Aorta (tissue), 5 donors: Measurements from ENCODE around the gene CNDP1. TPM values are rescaled to one million over a fixed set of nuclear protein-coding genes. Genes with fewer than 3 reads are reported as not detected.

Experiments used
- ATAC-seq: fragments of 200-7000 bp; cut with Tn5 transposase; one replicate; pipeline ENCODE4 v1.9.1; 2022; ENCODE audit warnings: moderate library complexity; ENCODE audit not compliant: low FRiP score
- DNase-seq, 2 donors: peaks; one replicate each; pipeline ENCODE4 v3.0.0-alpha.2; 2020
- H3K27ac ChIP-seq, 2 donors: one replicate each; pipeline ENCODE4 v1.5.1; 2013; ENCODE audit warnings: low read length in 2 of 2, mild to moderate bottlenecking in 2 of 2, moderate library complexity in 2 of 2, control low read depth in 1 of 2, inconsistent platforms in 1 of 2, low read depth in 1 of 2
- H3K27me3 ChIP-seq, 2 donors: one replicate each; pipeline ENCODE4 v1.6.1; 2013; ENCODE audit warnings: control low read depth in 1 of 2, low read length in 1 of 2, mild to moderate bottlenecking in 1 of 2, moderate library complexity in 1 of 2; ENCODE audit not compliant: insufficient read depth in 2 of 2, control insufficient read depth in 1 of 2
- H3K36me3 ChIP-seq, 2 donors: one replicate each; pipeline ENCODE4 v1.6.1; 2013; ENCODE audit warnings: control low read depth in 1 of 2, low read length in 1 of 2, mild to moderate bottlenecking in 1 of 2; ENCODE audit not compliant: insufficient read depth in 2 of 2, control insufficient read depth in 1 of 2
- H3K4me1 ChIP-seq, 2 donors: one replicate each; pipeline ENCODE4 v1.6.1; 2013; ENCODE audit warnings: low read length in 2 of 2, control low read depth in 1 of 2, mild to moderate bottlenecking in 1 of 2, moderate library complexity in 1 of 2; ENCODE audit not compliant: insufficient read depth in 2 of 2, control insufficient read depth in 1 of 2
- H3K4me3 ChIP-seq, 2 donors: one replicate each; pipeline ENCODE4 v1.5.1; 2013; ENCODE audit warnings: low read length in 2 of 2, control low read depth in 1 of 2, mild to moderate bottlenecking in 1 of 2
- H3K9me3 ChIP-seq: one replicate; pipeline ENCODE4 v1.6.1; 2013; ENCODE audit warnings: mild to moderate bottlenecking, low read length; ENCODE audit not compliant: control insufficient read depth
- WGBS, 2 donors: extraction: QIAGEN DNeasy Blood & Tissue Kit; methylation state at CpG; one replicate each; pipeline ENCODE4 v1.1.7; 2013; 5-methylcytosine and 5-hydroxymethylcytosine counted together
- intact Hi-C, 2 donors: fragments of 100-400 bp; cut with DNase I; formaldehyde crosslinking; loops; one replicate each; pipeline versions ENCODE4 v1.14.2 to v1.15.0; 2022
- long read RNA-seq, 2 donors: library from polyadenylated mRNA; unstranded; transcript quantifications; one replicate each; pipeline ENCODE4 v2.0.0, GENCODE V29; 2020 to 2021
- polyA plus RNA-seq, 2 donors: library from polyadenylated mRNA; stranded (reverse); fragments of 200-250 nt; gene quantifications; one replicate each; pipeline ENCODE4 v1.2.3, GENCODE V29; 2013
- total RNA-seq, 2 donors: library from RNA; stranded (reverse); fragmentation: NEBNext Ultra II Directional; extraction: Animal tissue kit (Norgen Biotek cat#: 25700); gene quantifications; one replicate each; pipeline ENCODE4 v1.2.1, GENCODE V29; 2021
- donor health status: healthy with polysubstance abuse.
- donor health status: Bipolar disorder and iron deficiency.
- donor health status: DM: no; HTN: no; CAD: no.
- donor health status: DM: no; HTN: no; CAD: no.
- donor health status: DM: yes; HTN: yes; CAD: no.

Gene CNDP1, protein sequence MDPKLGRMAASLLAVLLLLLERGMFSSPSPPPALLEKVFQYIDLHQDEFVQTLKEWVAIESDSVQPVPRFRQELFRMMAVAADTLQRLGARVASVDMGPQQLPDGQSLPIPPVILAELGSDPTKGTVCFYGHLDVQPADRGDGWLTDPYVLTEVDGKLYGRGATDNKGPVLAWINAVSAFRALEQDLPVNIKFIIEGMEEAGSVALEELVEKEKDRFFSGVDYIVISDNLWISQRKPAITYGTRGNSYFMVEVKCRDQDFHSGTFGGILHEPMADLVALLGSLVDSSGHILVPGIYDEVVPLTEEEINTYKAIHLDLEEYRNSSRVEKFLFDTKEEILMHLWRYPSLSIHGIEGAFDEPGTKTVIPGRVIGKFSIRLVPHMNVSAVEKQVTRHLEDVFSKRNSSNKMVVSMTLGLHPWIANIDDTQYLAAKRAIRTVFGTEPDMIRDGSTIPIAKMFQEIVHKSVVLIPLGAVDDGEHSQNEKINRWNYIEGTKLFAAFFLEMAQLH
- under 1 TPM in 1 of 2 donors, not detected in 1; 0.49 TPM for total RNA-seq
- polyA plus RNA-seq = 1 to 10 TPM in 1 of 2 donors, not detected in 1; 5.4 TPM
- long read RNA-seq, donor 1, partial matches to known transcripts = 0 of 2 reads
- long read RNA-seq, donor 1, other reads (novel, unspliced or antisense) = 2 of 2 reads
- long read RNA-seq, donor 2 = 0 reads

DNA sequence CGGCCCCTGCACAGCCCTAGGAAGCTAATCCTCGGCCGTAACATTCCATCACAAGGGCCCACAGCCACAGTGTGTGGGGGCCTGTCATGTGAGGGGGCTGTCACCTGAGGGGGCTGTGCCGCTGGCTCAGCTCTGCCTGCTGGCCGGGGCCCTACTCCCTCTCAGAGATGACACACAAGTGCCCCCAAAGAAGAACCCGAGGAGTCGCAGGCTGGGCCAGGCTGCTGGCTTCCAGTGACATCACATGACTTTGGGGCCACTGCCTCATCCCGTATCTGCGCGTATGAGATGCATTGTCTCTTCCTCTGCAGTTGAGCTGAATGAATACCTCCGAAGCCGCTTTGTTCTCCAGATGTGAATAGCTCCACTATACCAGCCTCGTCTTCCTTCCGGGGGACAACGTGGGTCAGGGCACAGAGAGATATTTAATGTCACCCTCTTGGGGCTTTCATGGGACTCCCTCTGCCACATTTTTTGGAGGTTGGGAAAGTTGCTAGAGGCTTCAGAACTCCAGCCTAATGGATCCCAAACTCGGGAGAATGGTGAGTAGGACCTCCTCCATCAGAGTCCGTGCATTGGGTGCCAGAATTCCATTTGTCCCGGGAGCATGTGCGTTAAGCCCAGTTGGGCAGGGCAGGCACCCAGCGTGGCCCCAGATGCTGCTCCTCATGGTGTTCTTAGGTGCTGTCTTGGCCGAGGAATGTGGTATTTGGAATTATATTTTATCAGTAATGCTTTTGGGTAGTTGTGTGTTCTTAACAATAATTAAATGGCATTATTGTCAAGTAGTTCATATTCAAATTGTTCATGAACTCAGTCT is at the start of gene CNDP1:
Gene CNDP1, plus strand, starts transcription at position 351 of the 820 bp plus-strand sequence. Its CDS starts 168 bp downstream, at position 519.
- Histone ChIP-seq H3K4me3 (no peak within 1 kb of the TSS), H3K4me1 (no peaks in the 10 kb centered on the region), H3K9me3 (no peaks in the 10 kb centered on the region), H3K36me3 (no peaks in the 10 kb centered on the region), H3K27ac (no peak within 1 kb of the TSS), H3K27me3 (no peaks in the 10 kb centered on the region)
- 81 to 84% methylated on average over 21 of the region's 21 CpGs for WGBS, 2 donors
- intact Hi-C loops = no loop called here
- no peak for DNase-seq
- no peak for ATAC-seq

DNA sequence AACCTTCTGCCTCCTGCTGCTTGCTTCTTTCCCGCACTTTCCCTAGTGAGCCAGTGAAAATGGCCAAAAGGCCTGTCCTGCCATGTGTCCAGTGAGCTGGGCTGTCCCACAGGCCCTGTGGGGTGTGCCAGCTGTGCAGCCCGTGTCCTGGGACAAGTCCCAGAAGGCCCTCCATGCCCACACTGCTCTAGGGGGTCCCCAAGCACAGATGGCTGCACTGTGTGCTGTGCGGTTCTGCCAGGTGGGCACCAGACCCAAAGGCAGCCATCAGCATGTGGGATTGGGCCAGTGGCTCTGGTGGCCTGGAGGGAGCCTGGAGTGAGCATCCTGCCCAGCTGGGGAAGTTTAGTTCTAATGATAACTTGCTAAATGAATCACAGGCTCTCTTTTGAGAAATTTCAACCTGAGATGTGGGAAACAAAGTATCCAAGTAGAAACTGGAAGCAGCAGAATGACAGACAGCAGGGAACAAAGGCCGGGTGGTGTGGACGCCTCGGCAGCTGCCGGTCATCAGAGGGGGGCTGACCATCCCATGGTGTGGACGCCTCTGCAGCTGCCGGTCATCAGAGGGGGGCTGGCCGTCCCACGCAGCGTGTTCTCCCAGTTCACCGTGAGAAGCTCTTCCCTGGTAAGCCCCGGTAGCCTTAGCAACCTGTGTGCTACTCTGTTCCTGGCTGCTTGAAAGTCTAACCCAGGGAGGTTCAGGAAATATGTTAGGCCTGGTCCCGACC is 48.0 kb upstream of the CNDP1 start:
- no peak for ATAC-seq
- no peak overlapping the region for H3K4me3 ChIP-seq
- no peak for DNase-seq
- H3K27me3 ChIP-seq = no peaks in the 10 kb centered on the region
- no peak overlapping the region for H3K27ac ChIP-seq
- intact Hi-C loops = no loop called here
- H3K9me3 ChIP-seq = no peaks in the 10 kb centered on the region
- no peaks in the 10 kb centered on the region for H3K4me1 ChIP-seq
- H3K36me3 ChIP-seq = no peaks in the 10 kb centered on the region
- WGBS, 2 donors = 84 to 85% methylated on average over 15 of the region's 15 CpGs

GRCh38 chr18:74488354-74488753 is 45.9 kb upstream of the CNDP1 start:
- intact Hi-C loops = no loop called here
- H3K27me3 ChIP-seq = no peaks in the 10 kb centered on the region
- no peaks in the 10 kb centered on the region for H3K9me3 ChIP-seq
- no peak overlapping the region for H3K27ac ChIP-seq
- no peaks in the 10 kb centered on the region for H3K4me1 ChIP-seq
- H3K4me3 ChIP-seq = no peak overlapping the region
- ATAC-seq (no peak), DNase-seq (no peak)
- H3K36me3 ChIP-seq = no peaks in the 10 kb centered on the region
- WGBS, 2 donors = 96 to 98% methylated on average over 8 of the region's 8 CpGs

- 93 to 95% methylated on average over 8 of the region's 8 CpGs for WGBS, 2 donors
- ATAC-seq = no peak
- no peak overlapping the region for H3K4me3 ChIP-seq
Measured at GRCh38 chr18:74488864-74489263, 45.4 kb upstream of the CNDP1 start.

DNA sequence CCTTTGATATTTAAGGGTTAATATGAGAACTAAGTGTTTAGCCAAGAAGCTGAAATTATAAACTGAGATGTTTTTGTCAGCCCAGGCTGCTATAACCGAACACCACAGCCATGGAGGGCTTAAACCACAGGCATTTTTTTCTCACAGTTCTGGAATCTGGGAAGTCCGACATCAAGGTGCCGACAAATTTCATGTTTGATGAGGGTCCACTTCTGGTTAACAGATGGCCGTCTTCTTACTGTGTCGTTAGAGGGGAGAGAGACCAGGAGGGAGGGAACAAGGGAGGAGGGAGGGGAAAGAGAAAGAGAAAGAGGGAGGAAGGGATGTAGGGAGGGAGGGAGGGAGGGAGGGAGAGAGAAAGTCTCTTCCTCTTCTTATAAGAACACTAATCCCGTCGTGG is 44.6 kb upstream of the CNDP1 start:
- no peaks in the 10 kb centered on the region for H3K9me3 ChIP-seq
- no peaks in the 10 kb centered on the region for H3K36me3 ChIP-seq
- no peak for ATAC-seq
- no peaks in the 10 kb centered on the region for H3K27me3 ChIP-seq
- H3K27ac ChIP-seq = no peak overlapping the region
- 36 to 41% methylated on average over 7 of the region's 7 CpGs for WGBS, 2 donors
- intact Hi-C loops = loop anchor here in 1 of 2 donors (5.0 to 10.0 kb wide), 3 partner anchors 137 to 345 kb away; partner anchors contain the start of genes FBXO15 and TIMM21
- no peak for DNase-seq
- no peaks in the 10 kb centered on the region for H3K4me1 ChIP-seq
- H3K4me3 ChIP-seq = no peak overlapping the region

More at GRCh38 chr18:74488864-74489263, 45.4 kb upstream of the CNDP1 start:
- Histone ChIP-seq H3K27me3 (no peaks in the 10 kb centered on the region), H3K4me1 (no peaks in the 10 kb centered on the region), H3K27ac (no peak overlapping the region), H3K9me3 (no peaks in the 10 kb centered on the region), H3K36me3 (no peaks in the 10 kb centered on the region)
- intact Hi-C loops = no loop called here
- DNase-seq = no peak

DNA sequence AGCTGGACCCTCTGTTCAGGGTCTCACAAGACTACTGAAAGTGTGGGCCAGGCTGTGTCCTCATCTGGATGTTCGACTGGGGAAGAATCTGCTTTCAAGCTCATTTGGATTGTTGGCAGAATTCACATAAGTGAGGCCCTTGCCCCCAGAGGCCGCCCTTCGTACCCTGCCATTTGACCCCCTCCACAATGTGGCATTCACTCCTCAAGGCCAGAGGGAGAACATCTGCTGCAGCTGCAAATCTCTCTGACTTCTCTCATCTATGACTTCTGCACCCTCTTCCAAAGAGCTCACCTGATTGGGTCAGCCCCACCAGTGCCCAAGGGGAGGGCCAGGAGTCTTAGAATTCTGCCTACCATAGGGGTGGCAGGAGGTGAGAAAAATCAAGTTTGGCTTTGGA is 42.0 kb upstream of the CNDP1 start:
- WGBS, 2 donors = 94% methylated on average over 3 of the region's 3 CpGs

GRCh38 chr18:74493689-74494088 is 40.6 kb upstream of the CNDP1 start:
- ATAC-seq (no peak), DNase-seq (no peak)
- H3K27ac ChIP-seq = no peak overlapping the region
- H3K36me3 ChIP-seq = no peaks in the 10 kb centered on the region
- no peaks in the 10 kb centered on the region for H3K4me1 ChIP-seq
- 44 to 54% methylated on average over 1 of the region's 1 CpG for WGBS, 2 donors
- intact Hi-C loops = loop anchor here in 1 of 2 donors (5.0 to 10.0 kb wide), 3 partner anchors 141 to 349 kb away; partner anchors contain the start of genes FBXO15 and TIMM21
- no peak overlapping the region for H3K4me3 ChIP-seq
- no peaks in the 10 kb centered on the region for H3K27me3 ChIP-seq
- H3K9me3 ChIP-seq = no peaks in the 10 kb centered on the region

More for the DNA sequence above, 42.0 kb upstream of the CNDP1 start:
- intact Hi-C loops = loop anchor here in 1 of 2 donors (5.0 to 10.0 kb wide), 3 partner anchors 140 to 347 kb away; partner anchors contain the start of genes FBXO15 and TIMM21
- H3K4me3 ChIP-seq = no peak overlapping the region
- no peaks in the 10 kb centered on the region for H3K36me3 ChIP-seq
- no peak for DNase-seq
- no peak for ATAC-seq
- no peak overlapping the region for H3K27ac ChIP-seq
- no peaks in the 10 kb centered on the region for H3K4me1 ChIP-seq
- H3K27me3 ChIP-seq = no peaks in the 10 kb centered on the region
- no peaks in the 10 kb centered on the region for H3K9me3 ChIP-seq

DNA sequence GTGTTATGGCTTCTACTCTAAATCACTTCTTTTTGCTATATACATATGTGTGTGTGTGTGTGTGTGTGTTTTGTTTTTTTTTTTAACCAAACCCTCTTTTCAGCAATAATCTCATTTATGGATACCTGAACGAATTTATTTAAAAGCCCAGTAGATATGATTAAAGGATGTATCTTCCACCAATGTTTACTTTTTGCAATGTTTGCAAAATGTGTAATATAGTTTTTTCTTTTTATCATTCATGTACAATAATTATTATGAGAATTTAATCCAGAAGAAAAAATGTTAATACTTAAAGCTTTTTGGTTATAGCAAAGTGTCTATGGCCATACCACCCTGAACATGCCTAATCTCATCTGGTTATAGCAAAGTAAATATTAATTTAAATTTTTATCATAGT is 39.8 kb upstream of the CNDP1 start:
- Histone ChIP-seq H3K4me1 (no peaks in the 10 kb centered on the region), H3K9me3 (no peaks in the 10 kb centered on the region), H3K27ac (no peak overlapping the region), H3K36me3 (no peaks in the 10 kb centered on the region), H3K27me3 (no peaks in the 10 kb centered on the region), H3K4me3 (no peak overlapping the region)
- ATAC-seq (no peak), DNase-seq (no peak)
- 72 to 73% methylated on average over 1 of the region's 1 CpG for WGBS, 2 donors
- intact Hi-C loops = loop anchor here in 1 of 2 donors (5.0 to 10.0 kb wide), 3 partner anchors 142 to 350 kb away; partner anchors contain the start of genes FBXO15 and TIMM21
